WTC11 (cell line): ENCODE measurements around the gene MSANTD1. TPM values are rescaled to one million over a fixed set of nuclear protein-coding genes. Genes with fewer than 3 reads are reported as not detected.

ENCODE experiments used
- ATAC-seq: fragments of 200-7000 bp; cut with Tn5 transposase; 2 replicates; pipeline ENCODE4 v1.10.0; 2021; ENCODE audit warnings: mild to moderate bottlenecking, moderate library complexity
- CTCF ChIA-PET: fragments of 300-600 bp; sonication (Branson Sonifier 250); formaldehyde crosslinking; loops from one replicate; lab custom pipeline; 2021; ENCODE audit warnings: antibody characterized with exemption; lab: Charles Lee
- POLR2A ChIA-PET: fragments of 350-600 bp; sonication (Branson Sonifier 250); formaldehyde crosslinking; loops from one replicate; lab custom pipeline; 2021; ENCODE audit warnings: antibody characterized with exemption; lab: Charles Lee
- DNase-seq: peaks from one replicate; pipeline ENCODE4 v3.0.0; 2021; ENCODE audit warnings: low spot score
- H3K27ac Mint-ChIP-seq: 2 replicates; pipeline ENCODE4 v1.8.0; 2021; ENCODE audit warnings: mixed read lengths
- H3K27me3 Mint-ChIP-seq: 2 replicates; pipeline ENCODE4 v1.8.0; 2021; ENCODE audit warnings: low read depth, mild to moderate bottlenecking, moderate library complexity, mixed read lengths
- H3K36me3 Mint-ChIP-seq: 2 replicates; pipeline ENCODE4 v1.8.0; 2021; ENCODE audit warnings: mixed read lengths
- H3K4me1 Mint-ChIP-seq: 2 replicates; pipeline ENCODE4 v1.8.0; 2022; ENCODE audit warnings: mixed read lengths
- H3K4me3 Mint-ChIP-seq: 2 replicates; pipeline ENCODE4 v1.8.0; 2021; ENCODE audit warnings: mild to moderate bottlenecking, moderate library complexity, mixed read lengths
- H3K9me3 Mint-ChIP-seq: 2 replicates; pipeline ENCODE4 v1.8.0; 2021; ENCODE audit warnings: mixed read lengths
- CBFB ChIP-seq: sonication (generic); formaldehyde crosslinking; IDR thresholded peaks from 2 replicates; pipeline ENCODE4 v1.8.1; 2022; ENCODE audit warnings: mild to moderate bottlenecking, low read depth, missing genetic modification reagents
- ELF4 ChIP-seq: sonication (generic); formaldehyde crosslinking; IDR thresholded peaks from 2 replicates; pipeline ENCODE4 v1.8.1; 2022; ENCODE audit warnings: low read depth, mild to moderate bottlenecking, moderate library complexity, missing genetic modification reagents
- ETV6 ChIP-seq: sonication (generic); formaldehyde crosslinking; IDR thresholded peaks from 2 replicates; pipeline ENCODE4 v1.8.1; 2022; ENCODE audit warnings: mild to moderate bottlenecking, missing genetic modification reagents
- MXD4 ChIP-seq: fragments of 250-450 bp; sonication (Bioruptor Pico); IDR thresholded peaks from 2 replicates; pipeline ENCODE4 v1.8.0; 2021; ENCODE audit warnings: mild to moderate bottlenecking, moderate library complexity, borderline replicate concordance
- NFATC4 ChIP-seq: fragments of 250-450 bp; sonication (Bioruptor Pico); IDR thresholded peaks from 2 replicates; pipeline ENCODE4 v1.9.0; 2021; ENCODE audit warnings: mild to moderate bottlenecking
- NR3C1 ChIP-seq: sonication (generic); formaldehyde crosslinking; conservative IDR thresholded peaks from 2 replicates; pipeline ENCODE4 v1.8.1; 2023; ENCODE audit warnings: low read depth, mild to moderate bottlenecking, missing genetic modification reagents
- TEAD4 ChIP-seq: sonication (generic); formaldehyde crosslinking; IDR thresholded peaks from 2 replicates; pipeline ENCODE4 v1.8.0; 2022; ENCODE audit warnings: mild to moderate bottlenecking, missing genetic modification reagents
- ZNF121 ChIP-seq: sonication (generic); formaldehyde crosslinking; IDR thresholded peaks from 2 replicates; pipeline ENCODE4 v1.8.0; 2023; ENCODE audit warnings: missing genetic modification reagents
- ZNF671 ChIP-seq: fragments of 250-450 bp; sonication (Bioruptor Pico); IDR thresholded peaks from 2 replicates; pipeline ENCODE4 v1.8.0; 2021; ENCODE audit warnings: mild to moderate bottlenecking
- total RNA-seq: library from RNA; stranded (reverse); gene quantifications from 3 replicates; pipeline ENCODE4 v1.2.3, GENCODE V29; 2021
- TF ChIP-seq, protein P1 (sequence below): fragments of 250-450 bp; sonication (Bioruptor Pico); IDR thresholded peaks from 2 replicates; pipeline ENCODE4 v1.9.0; 2021; ENCODE audit warnings: mild to moderate bottlenecking
- TF ChIP-seq, protein P2 (sequence below): sonication (generic); formaldehyde crosslinking; IDR thresholded peaks from 2 replicates; pipeline ENCODE4 v1.8.1; 2023; ENCODE audit warnings: mild to moderate bottlenecking, moderate library complexity, missing genetic modification reagents
- TF ChIP-seq, protein P3 (sequence below): sonication (generic); formaldehyde crosslinking; IDR thresholded peaks from 2 replicates; pipeline ENCODE4 v1.8.1; 2022; ENCODE audit warnings: mild to moderate bottlenecking, moderate library complexity, missing genetic modification reagents
- TF ChIP-seq, protein P4 (sequence below): sonication (generic); formaldehyde crosslinking; IDR thresholded peaks from 2 replicates; pipeline ENCODE4 v1.8.1; 2022; ENCODE audit warnings: low read depth, missing genetic modification reagents, borderline replicate concordance
- TF ChIP-seq, protein P5 (sequence below): sonication (generic); formaldehyde crosslinking; IDR thresholded peaks from 2 replicates; pipeline ENCODE4 v1.8.1; 2023; ENCODE audit warnings: mild to moderate bottlenecking, missing genetic modification reagents
- TF ChIP-seq, protein P6 (sequence below): fragments of 250-450 bp; sonication (Bioruptor Pico); IDR thresholded peaks from 2 replicates; pipeline ENCODE4 v1.9.0; 2021; ENCODE audit warnings: mild to moderate bottlenecking, borderline replicate concordance
- TF ChIP-seq, protein P7 (sequence below): sonication (generic); formaldehyde crosslinking; IDR thresholded peaks from 2 replicates; pipeline ENCODE4 v1.8.0; 2022; ENCODE audit warnings: mild to moderate bottlenecking, missing genetic modification reagents
- TF ChIP-seq, protein P8 (sequence below): sonication (generic); formaldehyde crosslinking; conservative IDR thresholded peaks from 2 replicates; pipeline ENCODE4 v1.8.1; 2023; ENCODE audit warnings: mild to moderate bottlenecking, low read depth, missing genetic modification reagents, moderate library complexity

MSANTD1 gene
- total RNA-seq, 1 experiment from 2014 or later = 0.98 TPM

DNA sequence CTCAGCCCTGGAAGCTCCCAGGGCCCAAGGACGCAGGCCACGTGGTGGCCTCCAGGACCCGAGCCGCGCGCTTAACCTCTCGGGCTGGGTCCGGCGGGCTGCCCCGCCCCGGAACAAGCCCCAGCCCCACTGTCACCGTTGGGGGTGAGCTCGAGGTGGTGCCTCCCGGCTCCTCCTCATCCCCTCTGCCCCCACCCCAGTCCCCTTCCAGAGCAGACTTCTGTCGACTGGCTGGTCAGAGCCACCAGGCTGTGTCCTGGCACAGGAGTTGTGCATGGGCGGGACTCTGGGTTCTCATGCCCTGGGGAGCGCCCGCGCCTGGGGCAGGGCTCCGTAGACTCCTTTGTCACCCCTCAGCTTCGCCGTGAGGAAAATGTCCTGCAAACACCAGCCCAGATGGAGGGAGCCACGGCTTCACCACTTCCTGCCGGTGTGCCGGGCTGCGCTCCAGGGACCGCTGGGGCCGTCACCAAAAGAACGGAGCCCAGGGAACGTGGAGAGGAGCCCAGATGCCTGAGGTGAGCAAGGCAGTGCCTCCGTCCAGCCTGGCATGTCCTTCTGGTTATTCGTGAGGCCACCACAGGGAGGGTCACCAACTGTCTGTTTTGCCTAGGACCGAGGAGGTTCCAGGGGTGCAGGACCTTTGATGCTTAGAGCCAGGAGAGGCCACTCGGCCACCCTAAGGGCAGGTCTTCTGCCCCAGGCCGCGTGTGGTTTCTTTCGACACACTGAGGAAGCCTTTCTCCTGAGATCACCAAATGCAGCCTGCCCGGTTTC lies 36.8 kb downstream of the MSANTD1 start (continued):
- TF ChIP-seq, protein P1, sequence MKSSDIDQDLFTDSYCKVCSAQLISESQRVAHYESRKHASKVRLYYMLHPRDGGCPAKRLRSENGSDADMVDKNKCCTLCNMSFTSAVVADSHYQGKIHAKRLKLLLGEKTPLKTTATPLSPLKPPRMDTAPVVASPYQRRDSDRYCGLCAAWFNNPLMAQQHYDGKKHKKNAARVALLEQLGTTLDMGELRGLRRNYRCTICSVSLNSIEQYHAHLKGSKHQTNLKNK (CRISPR knock-in tag) = no peak
- TF ChIP-seq, protein P2, sequence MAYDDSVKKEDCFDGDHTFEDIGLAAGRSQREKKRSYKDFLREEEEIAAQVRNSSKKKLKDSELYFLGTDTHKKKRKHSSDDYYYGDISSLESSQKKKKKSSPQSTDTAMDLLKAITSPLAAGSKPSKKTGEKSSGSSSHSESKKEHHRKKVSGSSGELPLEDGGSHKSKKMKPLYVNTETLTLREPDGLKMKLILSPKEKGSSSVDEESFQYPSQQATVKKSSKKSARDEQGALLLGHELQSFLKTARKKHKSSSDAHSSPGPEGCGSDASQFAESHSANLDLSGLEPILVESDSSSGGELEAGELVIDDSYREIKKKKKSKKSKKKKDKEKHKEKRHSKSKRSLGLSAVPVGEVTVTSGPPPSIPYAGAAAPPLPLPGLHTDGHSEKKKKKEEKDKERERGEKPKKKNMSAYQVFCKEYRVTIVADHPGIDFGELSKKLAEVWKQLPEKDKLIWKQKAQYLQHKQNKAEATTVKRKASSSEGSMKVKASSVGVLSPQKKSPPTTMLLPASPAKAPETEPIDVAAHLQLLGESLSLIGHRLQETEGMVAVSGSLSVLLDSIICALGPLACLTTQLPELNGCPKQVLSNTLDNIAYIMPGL (CRISPR knock-in tag) = no peak
- TF ChIP-seq, protein P3, sequence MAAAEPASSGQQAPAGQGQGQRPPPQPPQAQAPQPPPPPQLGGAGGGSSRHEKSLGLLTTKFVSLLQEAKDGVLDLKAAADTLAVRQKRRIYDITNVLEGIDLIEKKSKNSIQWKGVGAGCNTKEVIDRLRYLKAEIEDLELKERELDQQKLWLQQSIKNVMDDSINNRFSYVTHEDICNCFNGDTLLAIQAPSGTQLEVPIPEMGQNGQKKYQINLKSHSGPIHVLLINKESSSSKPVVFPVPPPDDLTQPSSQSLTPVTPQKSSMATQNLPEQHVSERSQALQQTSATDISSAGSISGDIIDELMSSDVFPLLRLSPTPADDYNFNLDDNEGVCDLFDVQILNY (CRISPR knock-in tag) = no peak
- TF ChIP-seq MXD4 (CRISPR knock-in tag) (no peak), CBFB (CRISPR knock-in tag) (no peak), NFATC4 (CRISPR knock-in tag) (no peak), ELF4 (no peak), NR3C1 (CRISPR knock-in tag) (no peak)
- TF ChIP-seq, protein P4, sequence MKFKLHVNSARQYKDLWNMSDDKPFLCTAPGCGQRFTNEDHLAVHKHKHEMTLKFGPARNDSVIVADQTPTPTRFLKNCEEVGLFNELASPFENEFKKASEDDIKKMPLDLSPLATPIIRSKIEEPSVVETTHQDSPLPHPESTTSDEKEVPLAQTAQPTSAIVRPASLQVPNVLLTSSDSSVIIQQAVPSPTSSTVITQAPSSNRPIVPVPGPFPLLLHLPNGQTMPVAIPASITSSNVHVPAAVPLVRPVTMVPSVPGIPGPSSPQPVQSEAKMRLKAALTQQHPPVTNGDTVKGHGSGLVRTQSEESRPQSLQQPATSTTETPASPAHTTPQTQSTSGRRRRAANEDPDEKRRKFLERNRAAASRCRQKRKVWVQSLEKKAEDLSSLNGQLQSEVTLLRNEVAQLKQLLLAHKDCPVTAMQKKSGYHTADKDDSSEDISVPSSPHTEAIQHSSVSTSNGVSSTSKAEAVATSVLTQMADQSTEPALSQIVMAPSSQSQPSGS (CRISPR knock-in tag) = no peak
- TF ChIP-seq, protein P5, sequence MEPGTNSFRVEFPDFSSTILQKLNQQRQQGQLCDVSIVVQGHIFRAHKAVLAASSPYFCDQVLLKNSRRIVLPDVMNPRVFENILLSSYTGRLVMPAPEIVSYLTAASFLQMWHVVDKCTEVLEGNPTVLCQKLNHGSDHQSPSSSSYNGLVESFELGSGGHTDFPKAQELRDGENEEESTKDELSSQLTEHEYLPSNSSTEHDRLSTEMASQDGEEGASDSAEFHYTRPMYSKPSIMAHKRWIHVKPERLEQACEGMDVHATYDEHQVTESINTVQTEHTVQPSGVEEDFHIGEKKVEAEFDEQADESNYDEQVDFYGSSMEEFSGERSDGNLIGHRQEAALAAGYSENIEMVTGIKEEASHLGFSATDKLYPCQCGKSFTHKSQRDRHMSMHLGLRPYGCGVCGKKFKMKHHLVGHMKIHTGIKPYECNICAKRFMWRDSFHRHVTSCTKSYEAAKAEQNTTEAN (CRISPR knock-in tag) = no peak

DNA sequence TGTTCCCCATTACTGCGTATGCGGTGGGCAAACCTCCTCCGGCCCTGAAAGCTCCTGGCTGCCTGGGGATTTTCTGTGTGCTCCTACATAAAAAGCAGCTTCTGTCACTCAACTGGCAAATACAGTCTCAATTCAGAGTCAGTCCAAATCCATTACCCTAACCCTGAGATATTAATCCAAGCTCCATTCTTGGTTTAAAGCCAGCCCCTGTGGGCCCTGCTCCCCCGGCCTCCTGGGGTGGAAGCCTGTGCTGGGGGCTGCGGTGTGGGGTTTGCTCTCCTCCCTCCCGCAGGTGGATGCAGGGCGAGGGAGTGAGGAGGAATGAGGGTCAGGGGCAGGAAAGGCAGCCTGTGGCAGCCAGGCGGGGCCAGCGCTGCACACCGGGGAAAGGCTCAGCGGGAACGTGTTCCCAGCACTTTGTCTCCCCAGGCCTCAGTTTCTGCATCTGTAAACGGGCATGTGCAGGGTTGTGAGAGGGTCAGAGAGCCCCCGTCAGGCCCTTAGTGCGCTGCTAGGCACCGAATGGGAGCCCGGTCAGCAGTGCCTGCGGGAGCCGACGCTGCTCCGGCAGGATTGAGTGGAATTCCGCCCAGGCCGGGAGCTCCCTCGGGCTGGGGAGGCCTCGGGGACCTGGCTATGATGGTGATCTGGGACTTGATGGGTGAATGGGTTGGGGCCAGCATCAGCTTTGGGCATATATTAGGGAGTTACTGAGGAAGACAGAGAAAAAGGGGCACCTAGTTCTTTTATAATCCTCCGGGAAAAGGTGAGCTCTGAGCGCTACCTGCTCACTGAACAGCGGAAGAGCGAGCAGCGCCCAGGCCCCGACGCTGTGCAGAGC lies 37.6 kb downstream of the MSANTD1 start:
- POLR2A ChIA-PET = no interaction called here
- ATAC-seq (no peak), DNase-seq (peak; percentile 11)
- H3K4me1 Mint-ChIP-seq = peaks cover 3% of the 10 kb centered on the region
- CTCF ChIA-PET = interaction anchor here (1.2 to 2.0 kb wide), 3 partner anchors 32 to 194 kb away, joined by 4 to 17 read pairs (median 4); no protein-coding TSS in a partner anchor
- peaks cover 22% of the 10 kb centered on the region for H3K27me3 Mint-ChIP-seq
- peaks cover 8% of the 10 kb centered on the region for H3K36me3 Mint-ChIP-seq
- H3K9me3 Mint-ChIP-seq = peaks cover 10% of the 10 kb centered on the region
- no peak overlapping the region for H3K4me3 Mint-ChIP-seq
- no peak overlapping the region for H3K27ac Mint-ChIP-seq
- TF ChIP-seq, protein P2 (CRISPR knock-in tag) = no peak
- TF ChIP-seq ETV6 (CRISPR knock-in tag) = no peak
- TF ChIP-seq ZNF121 = no peak
- TF ChIP-seq, protein P6, sequence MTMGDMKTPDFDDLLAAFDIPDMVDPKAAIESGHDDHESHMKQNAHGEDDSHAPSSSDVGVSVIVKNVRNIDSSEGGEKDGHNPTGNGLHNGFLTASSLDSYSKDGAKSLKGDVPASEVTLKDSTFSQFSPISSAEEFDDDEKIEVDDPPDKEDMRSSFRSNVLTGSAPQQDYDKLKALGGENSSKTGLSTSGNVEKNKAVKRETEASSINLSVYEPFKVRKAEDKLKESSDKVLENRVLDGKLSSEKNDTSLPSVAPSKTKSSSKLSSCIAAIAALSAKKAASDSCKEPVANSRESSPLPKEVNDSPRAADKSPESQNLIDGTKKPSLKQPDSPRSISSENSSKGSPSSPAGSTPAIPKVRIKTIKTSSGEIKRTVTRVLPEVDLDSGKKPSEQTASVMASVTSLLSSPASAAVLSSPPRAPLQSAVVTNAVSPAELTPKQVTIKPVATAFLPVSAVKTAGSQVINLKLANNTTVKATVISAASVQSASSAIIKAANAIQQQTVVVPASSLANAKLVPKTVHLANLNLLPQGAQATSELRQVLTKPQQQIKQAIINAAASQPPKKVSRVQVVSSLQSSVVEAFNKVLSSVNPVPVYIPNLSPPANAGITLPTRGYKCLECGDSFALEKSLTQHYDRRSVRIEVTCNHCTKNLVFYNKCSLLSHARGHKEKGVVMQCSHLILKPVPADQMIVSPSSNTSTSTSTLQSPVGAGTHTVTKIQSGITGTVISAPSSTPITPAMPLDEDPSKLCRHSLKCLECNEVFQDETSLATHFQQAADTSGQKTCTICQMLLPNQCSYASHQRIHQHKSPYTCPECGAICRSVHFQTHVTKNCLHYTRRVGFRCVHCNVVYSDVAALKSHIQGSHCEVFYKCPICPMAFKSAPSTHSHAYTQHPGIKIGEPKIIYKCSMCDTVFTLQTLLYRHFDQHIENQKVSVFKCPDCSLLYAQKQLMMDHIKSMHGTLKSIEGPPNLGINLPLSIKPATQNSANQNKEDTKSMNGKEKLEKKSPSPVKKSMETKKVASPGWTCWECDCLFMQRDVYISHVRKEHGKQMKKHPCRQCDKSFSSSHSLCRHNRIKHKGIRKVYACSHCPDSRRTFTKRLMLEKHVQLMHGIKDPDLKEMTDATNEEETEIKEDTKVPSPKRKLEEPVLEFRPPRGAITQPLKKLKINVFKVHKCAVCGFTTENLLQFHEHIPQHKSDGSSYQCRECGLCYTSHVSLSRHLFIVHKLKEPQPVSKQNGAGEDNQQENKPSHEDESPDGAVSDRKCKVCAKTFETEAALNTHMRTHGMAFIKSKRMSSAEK (CRISPR knock-in tag) = no peak
- no peak for TF ChIP-seq TEAD4
- TF ChIP-seq, protein P7, sequence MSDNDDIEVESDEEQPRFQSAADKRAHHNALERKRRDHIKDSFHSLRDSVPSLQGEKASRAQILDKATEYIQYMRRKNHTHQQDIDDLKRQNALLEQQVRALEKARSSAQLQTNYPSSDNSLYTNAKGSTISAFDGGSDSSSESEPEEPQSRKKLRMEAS (CRISPR knock-in tag) = no peak
- TF ChIP-seq, protein P8, sequence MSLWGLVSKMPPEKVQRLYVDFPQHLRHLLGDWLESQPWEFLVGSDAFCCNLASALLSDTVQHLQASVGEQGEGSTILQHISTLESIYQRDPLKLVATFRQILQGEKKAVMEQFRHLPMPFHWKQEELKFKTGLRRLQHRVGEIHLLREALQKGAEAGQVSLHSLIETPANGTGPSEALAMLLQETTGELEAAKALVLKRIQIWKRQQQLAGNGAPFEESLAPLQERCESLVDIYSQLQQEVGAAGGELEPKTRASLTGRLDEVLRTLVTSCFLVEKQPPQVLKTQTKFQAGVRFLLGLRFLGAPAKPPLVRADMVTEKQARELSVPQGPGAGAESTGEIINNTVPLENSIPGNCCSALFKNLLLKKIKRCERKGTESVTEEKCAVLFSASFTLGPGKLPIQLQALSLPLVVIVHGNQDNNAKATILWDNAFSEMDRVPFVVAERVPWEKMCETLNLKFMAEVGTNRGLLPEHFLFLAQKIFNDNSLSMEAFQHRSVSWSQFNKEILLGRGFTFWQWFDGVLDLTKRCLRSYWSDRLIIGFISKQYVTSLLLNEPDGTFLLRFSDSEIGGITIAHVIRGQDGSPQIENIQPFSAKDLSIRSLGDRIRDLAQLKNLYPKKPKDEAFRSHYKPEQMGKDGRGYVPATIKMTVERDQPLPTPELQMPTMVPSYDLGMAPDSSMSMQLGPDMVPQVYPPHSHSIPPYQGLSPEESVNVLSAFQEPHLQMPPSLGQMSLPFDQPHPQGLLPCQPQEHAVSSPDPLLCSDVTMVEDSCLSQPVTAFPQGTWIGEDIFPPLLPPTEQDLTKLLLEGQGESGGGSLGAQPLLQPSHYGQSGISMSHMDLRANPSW (CRISPR knock-in tag) = no peak
- TF ChIP-seq ZNF671 = no peak
